Neuronal stem cell (in vitro differentiated cells): ENCODE measurements around the gene CDC42BPA.

ENCODE experiments used
- DNase-seq: peaks from one replicate; pipeline ENCODE4 v3.0.0-alpha.2; 2013; ENCODE audit warnings: low spot score
- H2AFZ ChIP-seq: one replicate; pipeline ENCODE4 v1.6.1; 2013; ENCODE audit warnings: mild to moderate bottlenecking, low read length, inconsistent platforms
- H2AK5ac ChIP-seq: 2 replicates; pipeline ENCODE4 v1.6.1; 2013; ENCODE audit warnings: low read depth, mild to moderate bottlenecking, inconsistent platforms, low read length, moderate library complexity, mixed read lengths
- H2BK120ac ChIP-seq: 2 replicates; pipeline ENCODE4 v1.6.1; 2013; ENCODE audit warnings: low read depth, mild to moderate bottlenecking, inconsistent platforms, low read length, moderate library complexity, mixed read lengths
- H2BK12ac ChIP-seq: one replicate; pipeline ENCODE4 v1.6.1; 2013; ENCODE audit warnings: low read length, inconsistent platforms
- H2BK15ac ChIP-seq: 2 replicates; pipeline ENCODE4 v1.6.1; 2013; ENCODE audit warnings: mild to moderate bottlenecking, low read length, inconsistent platforms, mixed read lengths
- H2BK5ac ChIP-seq: one replicate; pipeline ENCODE4 v1.6.1; 2013; ENCODE audit warnings: inconsistent platforms, mild to moderate bottlenecking, low read length, moderate library complexity
- H3K14ac ChIP-seq: one replicate; pipeline ENCODE4 v1.6.1; 2013; ENCODE audit warnings: low read length, inconsistent platforms
- H3K18ac ChIP-seq: 2 replicates; pipeline ENCODE4 v1.6.1; 2013; ENCODE audit warnings: low read length, inconsistent platforms
- H3K23ac ChIP-seq: 2 replicates; pipeline ENCODE4 v1.6.1; 2013; ENCODE audit warnings: low read depth, mild to moderate bottlenecking, mixed read lengths, low read length, inconsistent platforms; ENCODE audit not compliant: poor library complexity
- H3K27ac ChIP-seq: replicated peaks from 3 replicates; pipeline ENCODE4 v1.5.1; 2013; ENCODE audit warnings: low read length, inconsistent platforms
- H3K27me3 ChIP-seq, 3 experiments: 2 replicates each; pipeline ENCODE4 v1.6.1; 2013; ENCODE audit warnings: low read length in 3 of 3, mild to moderate bottlenecking in 2 of 3, inconsistent platforms in 1 of 3, low read depth in 1 of 3, mixed read lengths in 1 of 3, moderate library complexity in 1 of 3; ENCODE audit not compliant: control insufficient read depth in 3 of 3, insufficient read depth in 3 of 3
- H3K36me3 ChIP-seq, 2 donors: replicated peaks in 1 of 2; 2 replicates each; pipeline ENCODE4 v1.6.1; 2013; ENCODE audit warnings: low read length in 2 of 2; ENCODE audit not compliant: control insufficient read depth in 2 of 2, insufficient read depth in 2 of 2
- H3K4ac ChIP-seq: 2 replicates; pipeline ENCODE4 v1.6.1; 2013; ENCODE audit warnings: inconsistent platforms, mild to moderate bottlenecking, low read length, moderate library complexity
- H3K4me1 ChIP-seq, 2 donors: 1 replicate in 1 of 2; 2 replicates in 1 of 2; pipeline ENCODE4 v1.6.1; 2013; ENCODE audit warnings: low read length in 2 of 2, low read depth in 1 of 2; ENCODE audit not compliant: control insufficient read depth in 2 of 2, insufficient read depth in 1 of 2
- H3K4me2 ChIP-seq: one replicate; pipeline ENCODE4 v1.6.1; 2013; ENCODE audit warnings: mild to moderate bottlenecking, low read length, inconsistent platforms; ENCODE audit not compliant: insufficient read depth, poor library complexity, severe bottlenecking
- H3K4me3 ChIP-seq, 2 donors: 2 replicates each; pipeline ENCODE4 v1.5.1; 2013; ENCODE audit warnings: low read length in 2 of 2, mild to moderate bottlenecking in 2 of 2, inconsistent platforms in 1 of 2, moderate library complexity in 1 of 2
- H3K79me1 ChIP-seq: one replicate; pipeline ENCODE4 v1.6.1; 2013; ENCODE audit warnings: low read depth, mild to moderate bottlenecking, inconsistent platforms, low read length, moderate library complexity
- H3K9ac ChIP-seq: one replicate; pipeline ENCODE4 v1.6.1; 2013; ENCODE audit warnings: mild to moderate bottlenecking, low read depth, low read length, inconsistent platforms; ENCODE audit not compliant: poor library complexity
- H3K9me3 ChIP-seq, 2 donors: replicated peaks in 1 of 2; 2 replicates each; pipeline versions ENCODE3 to v1.6.1; 2013; ENCODE audit warnings: low read length in 2 of 2, mild to moderate bottlenecking in 2 of 2, inconsistent platforms in 1 of 2, low read depth in 1 of 2, mixed read lengths in 1 of 2, moderate library complexity in 1 of 2; ENCODE audit not compliant: control insufficient read depth in 2 of 2, insufficient read depth in 1 of 2
- H4K8ac ChIP-seq: one replicate; pipeline ENCODE4 v1.6.1; 2013; ENCODE audit warnings: low read depth, mild to moderate bottlenecking, inconsistent platforms, low read length, moderate library complexity
- H4K91ac ChIP-seq: one replicate; pipeline ENCODE4 v1.6.1; 2013; ENCODE audit warnings: low read length, low read depth, mild to moderate bottlenecking, inconsistent platforms; ENCODE audit not compliant: poor library complexity
- WGBS, 2 donors: extraction: QIAGEN DNeasy Blood & Tissue Kit; methylation state at CpG; one replicate each; pipeline ENCODE4 v1.1.7; 2013; ENCODE audit warnings: missing lambda C conversion rate in 2 of 2, mixed read lengths in 1 of 2; ENCODE audit not compliant: insufficient read length in 2 of 2, insufficient replicate concordance in 1 of 2; ENCODE audit errors: extremely low coverage in 2 of 2; 5-methylcytosine and 5-hydroxymethylcytosine counted together

CDC42BPA gene

GRCh38 chr1:227245613-227246320 lies 72.5 kb downstream of the CDC42BPA start:
- DNase-seq, result no peak
- Histone ChIP-seq H2BK15ac (no peak overlapping the region), H3K4me2 (no peak overlapping the region), H3K9me3 (no peaks in the 10 kb centered on the region), H2AFZ (no peak overlapping the region), H3K27ac (no peak overlapping the region), H4K8ac (no peak overlapping the region), H3K36me3 (peaks cover 0 to 6% of the 10 kb centered on the region in 2 donors), H3K4me3 (no peak overlapping the region), H3K4ac (no peak overlapping the region), H3K14ac (no peak overlapping the region), H2BK5ac (no peak overlapping the region), H3K27me3 (no peaks in the 10 kb centered on the region), H2BK12ac (no peak overlapping the region), H3K79me1 (peaks cover 5% of the 10 kb centered on the region), H3K18ac (no peak overlapping the region), H2AK5ac (no peak overlapping the region), H3K23ac (no peak overlapping the region), H3K9ac (no peak overlapping the region), H4K91ac (no peak overlapping the region), H2BK120ac (no peak overlapping the region), H3K4me1 (no peaks in the 10 kb centered on the region)
- WGBS, 2 donors, result no CpG with 5 or more reads among the region's 6 CpGs

- no CpG with 5 or more reads among the region's 2 CpGs for WGBS, 2 donors
- Histone ChIP-seq H3K4me2 (no peak overlapping the region), H2BK5ac (no peak overlapping the region), H3K27ac (no peak overlapping the region), H4K8ac (no peak overlapping the region), H2BK120ac (no peak overlapping the region), H3K36me3 (peaks cover 0 to 6% of the 10 kb centered on the region in 2 donors), H3K18ac (no peak overlapping the region), H3K27me3 (no peaks in the 10 kb centered on the region), H3K23ac (no peak overlapping the region), H3K79me1 (peaks cover 4% of the 10 kb centered on the region), H2AK5ac (no peak overlapping the region), H3K9ac (no peak overlapping the region), H4K91ac (no peak overlapping the region), H3K4ac (no peak overlapping the region), H3K4me1 (no peaks in the 10 kb centered on the region), H2BK12ac (no peak overlapping the region), H2AFZ (no peak overlapping the region), H3K9me3 (no peaks in the 10 kb centered on the region), H3K14ac (no peak overlapping the region), H2BK15ac (no peak overlapping the region), H3K4me3 (no peak overlapping the region)
- DNase-seq, result no peak
Observed at GRCh38 chr1:227244339-227245118, 73.8 kb downstream of the CDC42BPA start.

- no CpG with 5 or more reads among the region's 2 CpGs for WGBS, 2 donors
Observed at GRCh38 chr1:227242811-227243682, 75.2 kb downstream of the CDC42BPA start.

GRCh38 chr1:227240983-227241382 lies 77.3 kb downstream of the CDC42BPA start:
- no peak overlapping the region for H4K8ac ChIP-seq
- peaks cover 4% of the 10 kb centered on the region for H3K79me1 ChIP-seq
- H2BK5ac ChIP-seq, result no peak overlapping the region
- no peak overlapping the region for H3K4me3 ChIP-seq
- H3K23ac ChIP-seq, result no peak overlapping the region
- H4K91ac ChIP-seq, result no peak overlapping the region
- no peak overlapping the region for H3K4me2 ChIP-seq
- H2AK5ac ChIP-seq, result no peak overlapping the region
- H2BK120ac ChIP-seq, result no peak overlapping the region
- no peak overlapping the region for H2BK12ac ChIP-seq
- H3K18ac ChIP-seq, result no peak overlapping the region
- no peak overlapping the region for H2AFZ ChIP-seq
- no peak for DNase-seq
- no peaks in the 10 kb centered on the region for H3K9me3 ChIP-seq
- H3K14ac ChIP-seq, result no peak overlapping the region
- no peaks in the 10 kb centered on the region for H3K27me3 ChIP-seq
- no peak overlapping the region for H3K9ac ChIP-seq
- H3K4me1 ChIP-seq, result no peaks in the 10 kb centered on the region
- H3K27ac ChIP-seq, result no peak overlapping the region
- H2BK15ac ChIP-seq, result no peak overlapping the region
- H3K4ac ChIP-seq, result no peak overlapping the region
- peaks cover 0 to 6% of the 10 kb centered on the region in 2 donors for H3K36me3 ChIP-seq

More at GRCh38 chr1:227242811-227243682, 75.2 kb downstream of the CDC42BPA start:
- Histone ChIP-seq H2BK12ac (no peak overlapping the region), H2BK120ac (no peak overlapping the region), H3K9ac (no peak overlapping the region), H3K14ac (no peak overlapping the region), H3K23ac (no peak overlapping the region), H3K4me3 (no peak overlapping the region), H4K91ac (no peak overlapping the region), H2AK5ac (no peak overlapping the region), H3K36me3 (peaks cover 0 to 6% of the 10 kb centered on the region in 2 donors), H3K18ac (no peak overlapping the region), H3K79me1 (peaks cover 4% of the 10 kb centered on the region), H3K4ac (no peak overlapping the region), H2AFZ (no peak overlapping the region), H3K27me3 (no peaks in the 10 kb centered on the region), H4K8ac (no peak overlapping the region), H3K4me2 (no peak overlapping the region), H2BK5ac (no peak overlapping the region), H2BK15ac (no peak overlapping the region), H3K4me1 (no peaks in the 10 kb centered on the region), H3K9me3 (no peaks in the 10 kb centered on the region), H3K27ac (no peak overlapping the region)
- no peak for DNase-seq
